Stimulated activated CD4-positive, alpha-beta T cell treated with anti-CD3 and anti-CD28 coated beads, Interleukin-1b, Interleukin-23, amount 100 ng/mL, for 1 hour (primary cell): Measurements from ENCODE around the gene FITM1.

ENCODE experiments used
- DNase-seq, 2 donors: peaks; one replicate each; pipeline ENCODE4 v3.0.0-alpha.2; 2020; ENCODE audit warnings: low read depth in 2 of 2

Gene FITM1

GRCh38 chr14:24139272-24139934 is 8.9 kb downstream of the FITM1 start:
- DNase-seq: no peak

GRCh38 chr14:24141097-24141880 is 10.8 kb downstream of the FITM1 start, which contains the start of gene EMC9:
Gene EMC9 (minus strand): TSS chr14:24141591. CDS start chr14:24141304, 287 bp downstream.
- peak; percentile 97 to 99 for DNase-seq

GRCh38 chr14:24143511-24143910 is 13.1 kb downstream of the FITM1 start:
- no peak for DNase-seq

GRCh38 chr14:24144451-24144850 is 14.0 kb downstream of the FITM1 start:
- DNase-seq: no peak

GRCh38 chr14:24145219-24145618 is 14.8 kb downstream of the FITM1 start:
- DNase-seq: no peak

- no peak for DNase-seq
Observed at GRCh38 chr14:24145690-24146452, 15.4 kb downstream of the FITM1 start.

GRCh38 chr14:24146453-24146977 is 16.1 kb downstream of the FITM1 start, which contains the start of gene PSME2:
Gene PSME2 (minus strand): TSS chr14:24146610. CDS start chr14:24146581, 29 bp downstream.
- peak; percentile 45 to 58 for DNase-seq

- peak; percentile 90 to 93 for DNase-seq
Observed at GRCh38 chr14:24146978-24147760, 16.7 kb downstream of the FITM1 start, which contains the start of gene RNF31. Gene RNF31 (plus strand): TSS chr14:24147498. CDS start chr14:24147699, 201 bp downstream.

GRCh38 chr14:24147761-24148428 is 17.4 kb downstream of the FITM1 start:
- no peak for DNase-seq

GRCh38 chr14:24149302-24149969 is 19.0 kb downstream of the FITM1 start:
- no peak for DNase-seq

GRCh38 chr14:24150061-24150460 is 19.6 kb downstream of the FITM1 start:
- DNase-seq: no peak

- no peak for DNase-seq
Observed at GRCh38 chr14:24150567-24150966, 20.1 kb downstream of the FITM1 start.

- DNase-seq: no peak
Observed at GRCh38 chr14:24150993-24151392, 20.5 kb downstream of the FITM1 start.

- DNase-seq: no peak
Observed at GRCh38 chr14:24151404-24152080, 21.1 kb downstream of the FITM1 start.

- DNase-seq: no peak
Observed at GRCh38 chr14:24155100-24155499, 24.6 kb downstream of the FITM1 start.

GRCh38 chr14:24156840-24157239 is 26.4 kb downstream of the FITM1 start:
- no peak for DNase-seq

- DNase-seq: no peak
Observed at GRCh38 chr14:24157331-24157730, 26.9 kb downstream of the FITM1 start.

GRCh38 chr14:24159777-24160498 is 29.5 kb downstream of the FITM1 start:
- no peak for DNase-seq

- no peak for DNase-seq
Observed at GRCh38 chr14:24160499-24160849, 30.0 kb downstream of the FITM1 start.
